ENCODE data around the gene FSCN2.

- TF ChIP-seq CTCF (IDR thresholded peaks at IDR 0.05) (no peak), POLR2A (IDR thresholded peaks at IDR 0.05) (no peak), POLR2AphosphoS5 (IDR thresholded peaks at IDR 0.05) (no peak)
These were observed 51.7 kb downstream of the FSCN2 start for GRCh38 chr17:81579821-81580321.

Data from breast epithelium (tissue), 3 donors.